Measurements from ENCODE around the gene OTUD6A.

GRCh38 chrX:70079870-70080269 lies 17.6 kb downstream of the OTUD6A start:
- no peak for TF ChIP-seq CTCF (IDR thresholded peaks at IDR 0.05 in 4 of 5, conservative IDR thresholded peaks at IDR 0.05 in 1 of 5)
- no peak for TF ChIP-seq POLR2A (IDR thresholded peaks at IDR 0.05)

Measured in gastrocnemius medialis (tissue), 4 donors.